Stimulated activated naive CD8-positive, alpha-beta T cell treated with anti-CD3 and anti-CD28 coated beads, Interleukin-15, Interleukin-2, amounts not matched to agents 100 ng/mL and 50 ng/mL, for 24 hours (primary cell): ENCODE data around the gene ADAM12.

Experiments used
- H3K27ac Mint-ChIP-seq: one replicate; pipeline ENCODE4 v1.8.0; 2021; ENCODE audit warnings: mild to moderate bottlenecking, mixed read lengths
- H3K27me3 Mint-ChIP-seq: one replicate; pipeline ENCODE4 v1.8.0; 2021; ENCODE audit warnings: mixed read lengths
- H3K36me3 Mint-ChIP-seq: one replicate; pipeline ENCODE4 v1.8.0; 2021; ENCODE audit warnings: low read depth, mixed read lengths
- H3K4me1 Mint-ChIP-seq: one replicate; pipeline ENCODE4 v1.8.0; 2021; ENCODE audit warnings: low read depth, mixed read lengths
- H3K4me3 Mint-ChIP-seq: one replicate; pipeline ENCODE4 v1.8.0; 2021; ENCODE audit warnings: mild to moderate bottlenecking, mixed read lengths
- H3K9me3 Mint-ChIP-seq: one replicate; pipeline ENCODE4 v1.8.0; 2021; ENCODE audit warnings: mixed read lengths

ADAM12 gene, protein sequence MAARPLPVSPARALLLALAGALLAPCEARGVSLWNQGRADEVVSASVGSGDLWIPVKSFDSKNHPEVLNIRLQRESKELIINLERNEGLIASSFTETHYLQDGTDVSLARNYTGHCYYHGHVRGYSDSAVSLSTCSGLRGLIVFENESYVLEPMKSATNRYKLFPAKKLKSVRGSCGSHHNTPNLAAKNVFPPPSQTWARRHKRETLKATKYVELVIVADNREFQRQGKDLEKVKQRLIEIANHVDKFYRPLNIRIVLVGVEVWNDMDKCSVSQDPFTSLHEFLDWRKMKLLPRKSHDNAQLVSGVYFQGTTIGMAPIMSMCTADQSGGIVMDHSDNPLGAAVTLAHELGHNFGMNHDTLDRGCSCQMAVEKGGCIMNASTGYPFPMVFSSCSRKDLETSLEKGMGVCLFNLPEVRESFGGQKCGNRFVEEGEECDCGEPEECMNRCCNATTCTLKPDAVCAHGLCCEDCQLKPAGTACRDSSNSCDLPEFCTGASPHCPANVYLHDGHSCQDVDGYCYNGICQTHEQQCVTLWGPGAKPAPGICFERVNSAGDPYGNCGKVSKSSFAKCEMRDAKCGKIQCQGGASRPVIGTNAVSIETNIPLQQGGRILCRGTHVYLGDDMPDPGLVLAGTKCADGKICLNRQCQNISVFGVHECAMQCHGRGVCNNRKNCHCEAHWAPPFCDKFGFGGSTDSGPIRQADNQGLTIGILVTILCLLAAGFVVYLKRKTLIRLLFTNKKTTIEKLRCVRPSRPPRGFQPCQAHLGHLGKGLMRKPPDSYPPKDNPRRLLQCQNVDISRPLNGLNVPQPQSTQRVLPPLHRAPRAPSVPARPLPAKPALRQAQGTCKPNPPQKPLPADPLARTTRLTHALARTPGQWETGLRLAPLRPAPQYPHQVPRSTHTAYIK

DNA sequence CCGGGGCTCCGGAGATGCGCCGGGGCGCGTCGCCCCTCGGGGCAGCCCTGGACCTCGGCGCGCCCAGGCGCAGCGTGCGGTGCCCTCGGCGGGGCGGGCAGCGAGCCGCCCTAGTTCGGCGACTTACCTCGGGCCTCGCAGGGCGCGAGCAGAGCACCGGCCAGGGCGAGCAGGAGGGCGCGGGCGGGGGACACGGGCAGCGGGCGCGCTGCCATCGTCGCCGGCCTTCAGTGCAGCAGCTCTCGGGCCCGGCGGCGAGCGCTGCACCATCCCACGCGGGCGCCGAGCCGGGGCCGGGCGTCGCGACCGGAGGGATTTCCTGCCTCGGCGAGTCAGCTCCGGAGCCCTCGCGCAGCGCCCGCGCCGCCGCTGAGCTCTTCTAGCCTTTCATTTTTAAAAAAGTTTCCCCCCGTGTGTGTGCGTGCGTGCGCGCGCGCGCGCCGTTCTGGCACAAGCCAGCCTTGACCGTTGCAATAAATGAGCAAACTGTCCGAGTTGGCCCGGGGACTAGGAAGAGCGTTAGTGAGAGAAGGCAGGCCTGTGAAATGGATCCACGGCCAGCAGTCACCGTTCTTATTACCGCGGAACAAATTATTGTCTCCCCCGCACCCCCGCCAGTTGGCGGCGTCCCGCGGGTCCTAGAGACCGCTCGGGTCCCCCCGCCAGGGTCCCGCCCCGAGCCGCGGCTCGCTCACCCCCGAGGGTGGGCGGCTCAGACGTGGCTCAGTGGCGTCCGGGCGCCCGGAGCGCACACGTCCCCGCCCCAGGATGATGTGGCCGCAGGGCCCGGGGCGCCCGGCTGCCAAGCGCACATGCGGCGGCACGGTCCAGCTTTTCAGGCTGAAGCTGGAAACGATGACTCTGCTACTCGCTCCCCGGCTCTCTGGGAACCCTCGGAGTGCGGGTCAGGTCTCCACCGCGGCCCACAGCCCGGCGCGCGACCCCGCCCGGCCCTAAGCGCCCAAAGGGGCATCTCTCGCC, at the start of gene ADAM12:
TSS of gene ADAM12 (minus strand) at position 547 of the 981 bp plus-strand sequence. CDS start at position 215, 332 bp downstream.
- Mint-ChIP-seq H3K36me3 (no peaks in the 10 kb centered on the region), H3K9me3 (no peaks in the 10 kb centered on the region), H3K4me1 (peaks cover 7% of the 10 kb centered on the region), H3K27me3 (peaks cover 38% of the 10 kb centered on the region), H3K4me3 (peak within 1 kb of the TSS; percentile 63), H3K27ac (no peak within 1 kb of the TSS)

DNA sequence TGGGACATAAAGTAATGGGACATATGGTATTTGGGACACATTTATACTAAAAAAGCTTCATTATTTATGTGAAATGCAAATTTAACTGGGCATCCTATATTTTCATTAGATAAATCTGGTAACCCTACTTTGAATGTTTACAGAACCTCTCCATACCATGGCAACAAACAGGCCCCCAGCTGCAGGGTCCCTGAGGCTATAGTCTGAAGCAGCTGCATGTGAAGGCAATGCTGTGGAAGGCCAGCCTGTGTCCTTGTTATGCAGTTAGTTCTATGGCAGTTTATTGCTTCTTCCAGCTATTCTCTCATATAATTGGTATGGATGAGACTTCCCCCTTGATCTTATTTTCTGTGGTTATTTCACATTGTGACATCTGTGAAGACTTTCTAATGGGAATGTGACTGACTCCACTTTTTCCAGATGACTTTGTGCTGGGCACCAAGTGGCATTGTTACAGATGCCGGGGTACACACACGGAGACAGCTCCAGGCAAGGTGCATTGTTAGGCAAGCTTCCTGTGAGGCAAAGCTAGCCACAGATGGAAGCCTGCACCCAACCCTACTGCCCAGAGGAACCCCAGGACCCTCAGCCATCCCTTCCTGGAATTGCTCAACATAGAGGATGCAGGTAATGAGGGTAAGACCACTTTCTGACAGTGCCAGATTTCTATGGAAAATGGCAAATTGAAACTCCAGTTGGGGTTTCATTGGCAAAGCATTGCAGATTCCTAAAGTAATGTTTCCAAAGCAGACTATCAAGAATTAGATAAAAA, 49.5 kb upstream of the ADAM12 start:
- no peak overlapping the region for H3K27ac Mint-ChIP-seq
- no peak overlapping the region for H3K4me3 Mint-ChIP-seq
- H3K36me3 Mint-ChIP-seq = no peaks in the 10 kb centered on the region
- no peaks in the 10 kb centered on the region for H3K9me3 Mint-ChIP-seq
- peaks cover 13% of the 10 kb centered on the region for H3K27me3 Mint-ChIP-seq
- H3K4me1 Mint-ChIP-seq = no peaks in the 10 kb centered on the region

DNA sequence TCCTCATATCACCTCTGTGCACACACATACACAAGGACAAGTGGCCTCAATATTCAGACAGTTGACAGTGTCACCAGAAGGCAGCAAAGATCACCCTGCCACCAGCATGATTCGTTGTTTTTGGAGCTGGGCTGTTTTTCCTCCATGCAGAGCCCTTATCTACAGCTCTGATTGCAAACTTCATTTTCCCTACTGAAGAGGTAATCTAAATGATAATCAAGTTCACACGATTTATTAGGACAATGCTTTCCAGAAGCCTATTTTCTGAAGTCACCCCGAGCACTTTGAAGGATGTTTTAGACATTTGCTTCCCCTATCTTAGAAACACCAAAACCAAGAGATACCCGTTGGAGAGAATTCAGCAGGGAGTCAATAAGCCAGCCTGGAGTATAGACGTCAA, 46.0 kb upstream of the ADAM12 start:
- Mint-ChIP-seq H3K9me3 (no peaks in the 10 kb centered on the region), H3K4me1 (no peaks in the 10 kb centered on the region), H3K27me3 (peaks cover 10% of the 10 kb centered on the region), H3K27ac (no peak overlapping the region), H3K4me3 (no peak overlapping the region), H3K36me3 (no peaks in the 10 kb centered on the region)

DNA sequence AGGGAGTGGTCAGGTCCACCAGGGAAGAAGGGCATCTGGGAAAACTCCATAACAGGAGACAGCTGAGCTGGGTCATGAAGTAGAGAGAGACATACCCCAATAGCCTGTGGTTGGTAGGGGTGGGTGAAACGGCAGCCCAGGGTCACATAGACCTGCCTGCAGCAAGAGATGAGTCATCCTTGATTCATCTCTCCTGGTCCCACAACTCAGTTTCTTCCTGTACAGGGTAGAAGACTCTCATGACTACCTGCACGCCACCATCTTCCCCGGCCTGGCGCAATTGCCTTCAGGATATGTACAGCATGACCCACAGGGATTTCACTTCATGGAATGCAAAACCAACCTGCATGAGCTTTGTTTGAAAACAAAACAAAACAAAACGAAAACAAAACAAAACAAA, 45.1 kb upstream of the ADAM12 start:
- Mint-ChIP-seq H3K9me3 (no peaks in the 10 kb centered on the region), H3K27ac (no peak overlapping the region), H3K4me1 (no peaks in the 10 kb centered on the region), H3K36me3 (no peaks in the 10 kb centered on the region), H3K27me3 (peaks cover 10% of the 10 kb centered on the region), H3K4me3 (no peak overlapping the region)

DNA sequence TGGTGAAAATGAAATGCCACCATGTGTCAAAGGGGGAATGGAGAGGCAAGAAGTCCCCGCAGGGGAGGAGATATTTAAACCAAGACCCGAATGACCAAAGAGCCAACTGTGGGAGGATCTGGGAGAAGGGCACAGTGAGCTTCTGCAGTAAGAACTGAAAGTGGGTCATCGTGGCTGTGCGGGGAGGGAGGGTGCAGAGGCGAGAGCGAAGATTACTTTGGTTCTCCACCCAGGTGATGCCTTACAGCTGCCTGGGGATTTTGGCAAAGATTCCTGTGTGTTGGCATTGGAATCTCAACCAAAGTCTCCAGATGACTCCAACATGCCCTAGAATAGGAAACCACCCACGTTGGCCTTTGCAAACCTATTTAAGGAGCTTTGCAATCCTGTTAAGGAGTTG, 44.2 kb upstream of the ADAM12 start:
- H3K36me3 Mint-ChIP-seq = no peaks in the 10 kb centered on the region
- H3K4me1 Mint-ChIP-seq = no peaks in the 10 kb centered on the region
- H3K4me3 Mint-ChIP-seq = no peak overlapping the region
- H3K27ac Mint-ChIP-seq = no peak overlapping the region
- H3K9me3 Mint-ChIP-seq = no peaks in the 10 kb centered on the region
- H3K27me3 Mint-ChIP-seq = peaks cover 6% of the 10 kb centered on the region

DNA sequence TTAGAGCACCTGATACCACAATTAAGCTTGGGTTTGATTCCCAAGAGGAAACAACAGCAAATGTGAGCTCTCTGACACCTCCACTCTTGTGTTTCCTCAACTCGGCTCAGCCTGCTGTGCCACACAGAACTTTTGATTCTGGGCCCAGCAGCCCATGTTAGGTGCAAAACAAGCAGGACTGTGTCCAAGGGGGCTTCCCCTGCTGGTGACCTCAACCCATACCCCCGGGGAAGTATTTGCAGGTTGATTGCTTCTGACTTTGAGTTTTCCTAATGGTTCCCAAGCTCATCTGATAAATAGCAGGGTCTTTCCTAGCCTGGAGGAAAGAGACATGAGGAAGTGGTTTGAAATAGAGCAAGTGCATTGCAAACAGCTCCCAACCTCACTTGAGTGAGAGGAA, 43.5 kb upstream of the ADAM12 start:
- H3K27ac Mint-ChIP-seq = no peak overlapping the region
- peaks cover under 1% of the 10 kb centered on the region for H3K27me3 Mint-ChIP-seq
- H3K4me1 Mint-ChIP-seq = no peaks in the 10 kb centered on the region
- no peaks in the 10 kb centered on the region for H3K36me3 Mint-ChIP-seq
- no peaks in the 10 kb centered on the region for H3K9me3 Mint-ChIP-seq
- H3K4me3 Mint-ChIP-seq = no peak overlapping the region

DNA sequence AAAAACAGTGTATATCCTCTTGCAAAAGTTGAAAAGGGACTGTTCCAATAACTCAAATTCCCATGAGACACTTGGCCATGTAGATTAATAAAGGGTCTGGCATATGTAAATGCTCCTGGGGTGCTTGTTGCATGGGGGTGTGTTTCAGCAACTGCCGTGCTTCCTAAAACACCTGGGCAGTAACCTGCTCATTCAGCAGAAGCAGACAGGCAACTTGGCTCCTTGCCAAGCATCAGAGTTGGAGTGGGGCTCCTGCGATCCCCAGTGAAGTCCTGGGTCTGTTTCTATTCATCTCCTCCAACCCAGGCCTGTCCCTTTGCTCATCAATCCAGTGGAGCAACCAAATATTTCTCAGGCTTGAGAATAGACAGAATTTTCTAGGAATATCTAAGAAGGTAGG, 42.2 kb upstream of the ADAM12 start:
- Mint-ChIP-seq H3K36me3 (no peaks in the 10 kb centered on the region), H3K27ac (no peak overlapping the region), H3K27me3 (no peaks in the 10 kb centered on the region), H3K4me3 (no peak overlapping the region), H3K4me1 (no peaks in the 10 kb centered on the region), H3K9me3 (peaks cover 4% of the 10 kb centered on the region)

DNA sequence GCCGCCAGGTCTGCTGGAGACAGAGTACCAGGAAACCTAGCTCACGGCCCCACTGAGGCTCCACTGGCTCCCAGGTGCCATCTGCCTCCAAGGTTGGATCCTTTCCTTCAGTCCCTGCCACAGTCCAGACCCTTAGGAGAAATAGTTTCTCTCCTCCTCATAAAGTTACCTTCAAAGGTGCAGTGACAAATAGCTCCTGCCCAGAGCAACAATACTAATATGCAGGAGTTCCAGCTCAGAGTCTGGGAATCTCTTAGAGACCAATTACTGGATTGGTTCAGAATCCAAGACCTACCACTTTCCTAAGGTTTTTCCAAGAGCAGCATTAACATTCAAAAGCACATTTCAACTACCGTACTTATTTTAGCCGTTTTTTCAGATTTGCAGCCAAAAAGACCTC, 41.0 kb upstream of the ADAM12 start:
- Mint-ChIP-seq H3K36me3 (no peaks in the 10 kb centered on the region), H3K27ac (no peak overlapping the region), H3K4me1 (no peaks in the 10 kb centered on the region), H3K4me3 (no peak overlapping the region), H3K27me3 (peaks cover 2% of the 10 kb centered on the region), H3K9me3 (peaks cover 11% of the 10 kb centered on the region)

DNA sequence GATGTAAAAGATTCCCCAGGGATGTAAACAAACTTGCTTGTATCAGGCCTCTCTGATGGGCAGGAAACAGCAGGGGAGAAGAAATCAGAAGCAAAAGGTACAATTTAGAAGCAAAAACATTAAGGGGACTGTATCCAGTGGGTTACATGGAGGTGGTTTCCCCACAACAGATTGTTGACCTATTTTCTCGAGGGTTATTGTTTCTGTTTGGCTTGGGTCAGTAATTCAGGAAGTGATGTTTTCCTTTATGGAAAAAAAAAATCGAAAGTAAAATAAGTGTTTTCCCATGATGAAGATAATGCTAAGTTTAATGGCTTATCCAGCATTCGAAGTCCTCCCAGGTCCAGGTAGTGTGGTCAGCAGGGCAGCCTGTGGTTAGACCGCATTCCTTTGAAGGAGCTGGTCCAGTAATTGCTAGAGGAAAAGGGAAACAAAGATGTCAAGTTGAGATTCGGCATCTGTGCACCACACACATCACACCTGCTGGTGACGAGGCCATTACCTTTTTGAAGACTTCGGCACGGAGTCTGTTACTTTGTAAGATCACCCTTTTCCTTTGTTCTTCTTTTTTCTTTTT, 37.3 kb upstream of the ADAM12 start:
- peaks cover 18% of the 10 kb centered on the region for H3K9me3 Mint-ChIP-seq
- H3K4me3 Mint-ChIP-seq = no peak overlapping the region
- no peaks in the 10 kb centered on the region for H3K36me3 Mint-ChIP-seq
- peaks cover 3% of the 10 kb centered on the region for H3K27me3 Mint-ChIP-seq
- no peak overlapping the region for H3K27ac Mint-ChIP-seq
- H3K4me1 Mint-ChIP-seq = no peaks in the 10 kb centered on the region

DNA sequence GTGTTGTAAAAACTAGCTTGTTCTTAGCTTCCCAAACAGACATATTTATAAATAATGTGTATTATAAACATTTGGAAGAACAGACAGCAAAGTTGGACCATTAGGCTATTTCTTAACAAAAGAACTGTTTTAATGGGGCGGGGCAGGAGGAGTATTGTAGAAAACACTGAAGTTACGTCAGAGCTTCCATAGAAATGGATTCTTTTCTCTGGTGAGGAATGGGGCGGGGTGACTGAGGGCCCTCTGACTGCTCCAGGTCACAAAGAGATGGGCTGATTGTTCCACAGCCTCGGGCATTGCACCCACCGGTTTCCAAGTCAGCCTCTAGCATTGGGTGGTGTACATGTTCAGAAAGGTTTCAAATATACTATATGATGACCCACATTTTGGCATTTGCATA, 36.8 kb upstream of the ADAM12 start:
- no peaks in the 10 kb centered on the region for H3K4me1 Mint-ChIP-seq
- H3K27ac Mint-ChIP-seq = no peak overlapping the region
- H3K9me3 Mint-ChIP-seq = peaks cover 18% of the 10 kb centered on the region
- H3K36me3 Mint-ChIP-seq = no peaks in the 10 kb centered on the region
- peaks cover 3% of the 10 kb centered on the region for H3K27me3 Mint-ChIP-seq
- H3K4me3 Mint-ChIP-seq = no peak overlapping the region

DNA sequence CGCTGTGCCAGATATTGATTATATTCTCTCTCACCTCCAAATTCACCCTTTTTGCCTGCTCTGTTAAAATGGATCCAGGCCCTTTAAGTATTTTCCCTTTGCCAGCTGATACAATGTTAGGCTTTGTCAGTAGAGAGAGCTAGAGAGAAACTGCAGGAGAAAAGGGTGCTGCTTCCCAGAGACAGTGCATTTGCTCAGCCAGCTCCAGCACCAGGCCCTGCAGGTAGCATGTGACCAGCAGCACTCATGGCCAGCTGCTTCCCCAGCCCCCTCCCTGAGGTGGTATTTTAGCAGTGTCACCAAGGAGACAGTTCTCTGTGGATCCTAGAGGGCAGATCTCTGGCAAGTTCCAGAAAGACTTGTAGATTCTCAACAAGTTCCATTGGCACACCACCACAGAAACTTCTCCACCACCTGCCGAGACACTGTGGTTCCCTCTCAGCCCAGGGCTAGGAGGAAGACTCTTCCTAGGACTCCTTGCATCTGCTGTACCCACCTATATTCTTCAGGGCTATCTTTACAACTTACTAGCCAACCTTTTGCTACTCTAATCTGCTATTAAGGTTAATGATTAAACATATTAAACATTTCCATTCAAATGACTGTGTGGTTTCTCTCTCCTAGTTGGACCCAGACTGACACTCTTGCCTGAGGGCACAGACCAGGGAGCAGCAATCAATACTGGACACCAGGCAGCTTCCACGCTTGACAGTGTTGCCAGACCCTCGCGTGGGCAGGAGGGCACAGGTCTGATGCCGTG, 35.6 kb upstream of the ADAM12 start:
- Mint-ChIP-seq H3K9me3 (peaks cover 18% of the 10 kb centered on the region), H3K27ac (no peak overlapping the region), H3K36me3 (no peaks in the 10 kb centered on the region), H3K4me1 (no peaks in the 10 kb centered on the region), H3K4me3 (no peak overlapping the region), H3K27me3 (peaks cover 3% of the 10 kb centered on the region)

DNA sequence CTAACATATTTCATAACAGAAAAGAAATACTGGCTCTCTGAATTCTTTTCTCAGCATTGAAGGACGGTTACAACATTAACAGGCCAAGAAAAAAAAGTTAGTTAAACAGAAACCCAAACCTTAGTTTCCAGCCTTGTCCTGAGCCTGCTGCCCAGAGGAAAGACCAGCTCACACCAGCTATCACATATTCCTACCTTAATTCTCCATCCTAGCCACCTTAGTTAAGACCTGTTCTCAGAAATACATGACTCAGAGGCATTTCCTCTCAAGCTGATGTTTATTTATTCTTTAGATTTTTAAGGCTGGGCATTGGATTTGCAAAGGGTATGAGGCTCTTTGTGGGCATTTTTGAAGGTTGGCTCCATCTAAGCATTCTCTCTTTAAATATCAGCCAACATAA, 34.3 kb upstream of the ADAM12 start:
- peaks cover 18% of the 10 kb centered on the region for H3K9me3 Mint-ChIP-seq
- no peak overlapping the region for H3K27ac Mint-ChIP-seq
- H3K27me3 Mint-ChIP-seq = peaks cover 3% of the 10 kb centered on the region
- no peak overlapping the region for H3K4me3 Mint-ChIP-seq
- no peaks in the 10 kb centered on the region for H3K36me3 Mint-ChIP-seq
- no peaks in the 10 kb centered on the region for H3K4me1 Mint-ChIP-seq

DNA sequence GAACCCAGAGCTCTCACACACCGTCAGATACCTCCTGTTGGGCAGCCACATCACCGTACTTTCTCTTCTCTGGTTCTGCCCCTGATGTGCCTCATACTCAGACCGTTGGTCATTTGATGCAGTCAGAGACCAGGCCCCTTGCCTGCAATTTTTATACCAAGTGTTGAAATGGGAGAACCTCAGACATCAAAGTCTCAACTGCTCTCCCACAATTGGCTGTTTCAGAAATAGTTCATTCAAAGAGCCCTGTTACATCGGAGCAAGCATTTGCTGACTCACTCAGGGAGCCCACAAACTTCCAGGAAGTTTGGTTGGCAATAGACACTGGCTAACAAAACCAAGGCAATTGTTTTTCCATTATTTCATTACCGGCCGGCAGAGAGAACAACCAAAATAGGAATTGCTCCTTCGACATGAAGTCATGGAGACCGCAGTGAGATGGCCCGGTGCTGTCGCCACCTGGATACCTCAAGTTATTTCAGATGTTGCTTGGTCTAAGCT, 33.5 kb upstream of the ADAM12 start:
- Mint-ChIP-seq H3K4me1 (no peaks in the 10 kb centered on the region), H3K27ac (no peak overlapping the region), H3K4me3 (no peak overlapping the region), H3K27me3 (peaks cover 3% of the 10 kb centered on the region), H3K9me3 (peaks cover 18% of the 10 kb centered on the region), H3K36me3 (no peaks in the 10 kb centered on the region)
